ENCODE results near the gene KRTAP19-8.

Gene KRTAP19-8, protein sequence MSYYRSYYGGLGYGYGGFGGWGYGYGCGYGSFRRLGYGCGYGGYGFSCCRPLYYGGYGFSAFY

GRCh38 chr21:31038376-31038775, at the start of gene KRTAP19-8:
Gene KRTAP19-8 (minus strand): TSS chr21:31038476. CDS start chr21:31038443, 33 bp downstream.
- no peak for DNase-seq

DNA sequence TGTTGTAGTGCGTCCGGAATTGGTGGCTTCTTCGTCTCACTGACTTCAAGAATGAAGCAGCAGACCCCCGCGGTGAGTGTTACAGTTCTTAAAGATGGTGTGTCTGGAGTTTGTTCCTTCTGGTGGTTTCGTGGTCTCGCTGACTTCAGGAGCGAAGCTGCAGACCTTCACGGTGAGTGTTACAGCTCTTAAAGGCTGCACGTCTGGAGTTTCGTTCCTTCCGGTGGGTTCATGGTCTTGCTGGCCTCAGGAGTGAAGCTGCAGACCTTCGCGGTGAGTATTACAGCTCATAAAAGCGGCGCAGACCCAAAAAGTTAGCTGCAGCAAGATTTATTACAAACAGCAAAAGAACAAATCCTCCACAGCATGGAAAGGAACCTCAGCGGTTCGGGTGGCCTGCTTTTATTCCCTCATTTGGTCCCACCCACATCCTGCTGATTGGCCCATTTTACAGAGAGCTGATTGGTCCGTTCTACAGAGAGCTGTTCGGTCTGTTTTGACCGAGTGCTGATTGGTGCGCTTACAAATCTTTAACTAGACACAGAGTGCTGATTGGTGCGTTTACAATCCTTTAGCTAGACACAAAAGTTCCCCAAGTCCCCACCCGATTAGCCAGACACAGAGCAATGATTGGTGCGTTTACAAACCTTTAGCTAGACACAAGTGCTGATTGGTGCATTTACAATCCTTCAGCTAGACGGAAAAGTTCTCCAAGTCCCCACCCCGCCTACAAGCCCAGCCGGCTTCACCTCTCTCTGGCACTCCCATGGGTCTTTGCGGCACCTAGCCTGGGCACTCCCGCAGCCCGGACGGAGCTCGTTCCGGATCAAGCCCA, 49.6 kb upstream of the KRTAP19-8 start:
- no peak for DNase-seq

DNA sequence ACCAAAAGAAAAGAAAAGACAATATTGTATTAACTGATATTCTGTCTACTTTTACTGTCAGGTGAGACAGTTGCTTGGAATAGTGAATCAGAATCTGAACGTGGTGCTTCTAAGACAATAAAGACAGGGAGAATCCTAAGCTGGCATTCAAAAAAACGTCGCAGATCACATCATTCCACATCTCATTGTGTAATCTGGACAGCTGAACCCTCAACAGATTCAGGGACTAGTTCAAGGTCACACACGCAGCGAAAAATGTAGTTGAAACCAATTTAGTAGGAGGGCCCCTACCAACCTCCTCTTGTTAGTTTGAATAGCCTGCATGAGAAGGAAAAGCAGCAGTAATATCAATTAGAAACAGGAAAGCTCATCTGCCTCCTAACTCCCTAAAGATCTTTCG, 46.4 kb upstream of the KRTAP19-8 start:
- no peak for DNase-seq

GRCh38 chr21:31078796-31079195, 40.5 kb upstream of the KRTAP19-8 start:
- no peak for DNase-seq

DNA sequence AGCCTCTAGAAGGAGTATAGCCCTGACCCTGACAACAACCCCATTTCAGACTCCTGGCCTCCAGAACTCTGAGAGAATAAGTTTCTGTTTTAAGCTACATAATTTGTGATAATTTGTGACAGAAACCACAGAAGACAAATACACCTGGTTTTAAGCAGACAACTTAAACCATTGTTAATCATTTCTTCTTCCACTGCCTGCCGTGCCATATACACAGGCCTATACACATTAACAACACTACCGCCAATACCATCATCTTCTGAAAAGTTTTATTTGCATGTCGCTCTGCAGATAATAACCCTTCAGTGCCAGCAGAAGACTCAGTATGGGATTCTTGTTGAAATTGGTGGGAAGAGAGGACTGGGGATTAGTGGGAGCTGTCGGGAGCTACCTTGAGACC, 39.9 kb upstream of the KRTAP19-8 start:
- DNase-seq = no peak

- no peak for DNase-seq
Measured at GRCh38 chr21:31075848-31076247, 37.6 kb upstream of the KRTAP19-8 start.

- DNase-seq = no peak
Measured at GRCh38 chr21:31072533-31072932, 34.3 kb upstream of the KRTAP19-8 start.

GRCh38 chr21:31064803-31065202, 26.5 kb upstream of the KRTAP19-8 start:
- no peak for DNase-seq

DNA sequence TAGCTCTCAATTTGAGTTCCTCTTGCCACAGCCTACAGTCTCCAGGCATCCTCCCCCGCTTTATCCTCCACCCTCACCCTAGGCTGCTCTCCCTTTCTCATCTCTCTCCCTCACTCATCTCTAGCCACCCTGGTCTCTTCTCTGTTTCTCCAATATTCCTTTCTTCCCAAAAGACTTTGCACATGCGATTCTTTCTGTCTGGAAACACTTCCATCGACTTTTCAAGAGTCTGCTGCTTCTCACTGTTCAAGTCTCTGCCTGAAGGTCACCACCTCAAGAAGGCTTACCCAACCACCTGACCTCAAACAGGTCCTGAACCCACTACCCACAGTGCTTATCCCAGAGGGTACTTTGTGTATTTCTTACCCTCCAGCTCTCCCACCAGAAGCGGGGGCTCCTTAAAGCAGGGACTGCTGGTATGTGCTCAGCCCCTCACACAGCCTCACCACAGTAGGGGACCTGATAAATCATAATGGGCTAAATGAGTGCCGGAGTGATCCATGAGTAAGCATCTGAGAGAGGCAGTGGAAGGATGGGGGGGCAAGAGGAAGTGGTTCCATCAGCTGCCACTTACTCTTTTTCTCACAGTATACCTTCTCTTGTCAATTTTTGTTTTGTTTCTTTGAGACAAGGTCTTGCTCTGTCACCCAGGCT, 14.3 kb upstream of the KRTAP19-8 start:
- DNase-seq = no peak

- DNase-seq = no peak
Measured at GRCh38 chr21:31050577-31051157, 12.4 kb upstream of the KRTAP19-8 start.

DNA sequence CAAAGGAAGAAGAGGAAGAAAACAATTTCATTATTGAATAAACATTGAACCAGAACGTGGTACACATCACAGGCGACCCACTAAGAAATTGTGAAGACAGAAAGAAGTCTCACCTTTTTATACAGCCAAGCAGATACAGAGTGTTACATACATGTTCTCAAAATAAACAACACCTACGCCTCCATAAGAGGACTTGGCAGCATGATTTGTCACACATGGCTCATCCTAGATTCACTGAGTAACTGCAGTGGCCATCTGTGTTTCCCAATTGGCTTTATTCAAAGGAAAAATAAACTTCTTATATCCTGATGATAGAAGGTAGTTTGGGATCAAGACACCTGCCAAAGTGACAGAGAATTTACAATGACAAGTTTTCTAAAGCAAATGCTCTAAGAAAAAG, 7.6 kb upstream of the KRTAP19-8 start:
- DNase-seq = no peak

GRCh38 chr21:31043471-31043870, 5.2 kb upstream of the KRTAP19-8 start:
- DNase-seq = no peak

DNA sequence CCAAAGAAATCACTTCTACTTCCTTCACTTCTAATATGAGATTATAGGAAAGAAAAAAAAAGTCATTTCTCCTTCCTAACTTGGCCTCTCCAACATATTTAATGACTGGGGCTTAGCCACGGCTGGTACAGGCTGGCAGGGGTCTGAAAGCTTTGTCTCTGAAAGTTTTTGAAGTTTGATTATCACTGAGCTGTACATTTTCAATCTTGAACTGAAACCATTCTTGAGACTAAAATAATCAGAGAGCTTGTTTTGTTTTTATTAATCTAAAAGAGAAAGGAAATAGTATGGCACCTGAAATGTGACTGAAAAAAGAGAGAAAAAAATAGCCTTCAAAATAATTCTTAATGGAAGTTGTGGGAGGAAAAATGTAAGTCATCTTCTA, 3.8 kb upstream of the KRTAP19-8 start:
- DNase-seq = no peak

DNA sequence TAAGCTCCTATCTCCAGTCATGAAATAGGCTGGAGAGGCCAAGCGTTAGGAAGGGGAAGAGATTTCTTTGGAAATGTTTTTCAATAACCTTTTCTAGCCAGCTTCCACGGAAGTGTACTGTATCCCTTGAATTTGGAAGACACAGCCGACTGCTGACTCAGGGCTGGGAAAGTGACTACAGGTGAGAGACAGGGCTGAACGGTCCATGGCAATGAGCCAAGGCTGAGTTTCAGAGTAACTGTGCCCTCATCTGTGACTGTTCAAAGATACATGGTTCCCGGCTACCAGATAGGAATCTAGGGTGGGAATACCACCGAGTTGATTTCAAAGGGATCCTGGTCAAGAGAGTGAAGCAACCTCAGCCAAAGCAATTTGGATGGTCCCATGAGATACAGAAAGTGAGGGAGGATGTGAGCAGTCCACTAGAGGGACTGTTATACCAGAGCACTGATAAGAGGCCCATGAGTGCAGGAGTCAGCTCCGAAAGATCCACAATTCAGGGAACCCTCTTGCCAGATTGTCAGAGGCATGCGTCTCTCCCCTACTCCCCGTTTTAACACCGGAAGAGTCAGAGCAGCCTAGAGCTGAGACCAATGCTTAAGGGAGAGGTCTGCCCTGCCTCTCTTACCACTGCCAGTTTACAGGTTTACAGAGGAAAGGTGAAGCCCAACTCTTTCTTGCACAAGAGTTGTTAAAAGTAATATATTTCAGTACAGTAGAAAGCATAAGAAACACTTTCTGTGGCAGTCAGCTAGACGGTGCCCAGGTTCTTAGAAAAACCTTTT, 3.2 kb upstream of the KRTAP19-8 start:
- DNase-seq = no peak

GRCh38 chr21:31034378-31034777, 3.9 kb downstream of the KRTAP19-8 start:
- DNase-seq = no peak

- no peak for DNase-seq
Measured at GRCh38 chr21:31030367-31031106, 7.7 kb downstream of the KRTAP19-8 start.

DNA sequence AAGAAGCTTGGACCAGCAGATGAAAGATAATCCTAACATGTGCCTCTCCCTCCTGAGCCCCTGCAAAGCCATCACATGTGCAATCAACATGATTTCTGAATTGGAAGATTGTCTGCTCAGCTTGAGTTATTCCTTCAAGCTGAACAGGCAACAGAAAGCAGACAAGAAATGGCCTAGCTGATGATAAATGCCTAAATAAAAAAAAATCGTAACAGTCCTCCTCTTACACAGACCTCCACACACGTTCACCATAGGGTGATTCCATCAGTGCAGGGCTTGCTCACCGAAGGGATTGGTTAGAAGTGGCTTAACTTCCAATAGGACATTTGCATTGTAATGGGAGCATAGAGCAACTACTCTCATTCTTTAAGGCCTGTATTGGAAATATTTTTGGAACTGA, 14.6 kb downstream of the KRTAP19-8 start:
- no peak for DNase-seq

GRCh38 chr21:31022306-31022705, 16.0 kb downstream of the KRTAP19-8 start:
- no peak for DNase-seq

GRCh38 chr21:31018232-31018631, 20.0 kb downstream of the KRTAP19-8 start:
- DNase-seq = no peak

- no peak for DNase-seq
Measured at GRCh38 chr21:31014891-31015290, 23.4 kb downstream of the KRTAP19-8 start.

GRCh38 chr21:31012133-31013089, 25.9 kb downstream of the KRTAP19-8 start:
- no peak for DNase-seq

All from activated CD8-positive, alpha-beta memory T cell treated with anti-CD3 and anti-CD28 coated beads for 24 hours (primary cell).